Measurements from ENCODE around the gene MYEOV.

- TF ChIP-seq CTCF (IDR thresholded peaks at IDR 0.05) (no peak), POLR2A (IDR thresholded peaks at IDR 0.05) (no peak)
Observed at GRCh38 chr11:69288883-69289242, 5.1 kb upstream of the MYEOV start.

All from heart left ventricle (tissue), 13 donors.